Activated gamma-delta T cell treated with Interleukin-2 at 50 U/mL for 16 hours (primary cell): ENCODE measurements around the gene PRICKLE4.
"Not testable (repeated sequence)": the region's sequence is repeated elsewhere in the genome, so short reads cannot be mapped to it uniquely, and the experiment has no call there.

Source experiments
- DNase-seq: peaks from one replicate; pipeline ENCODE4 v3.0.0-alpha.2; 2020

The PRICKLE4 gene

GRCh38 chr6:41801380-41801779 lies 20.8 kb downstream of the PRICKLE4 start:
- DNase-seq, result no peak

GRCh38 chr6:41805830-41806774 lies 25.5 kb downstream of the PRICKLE4 start:
- DNase-seq, result no peak

DNA sequence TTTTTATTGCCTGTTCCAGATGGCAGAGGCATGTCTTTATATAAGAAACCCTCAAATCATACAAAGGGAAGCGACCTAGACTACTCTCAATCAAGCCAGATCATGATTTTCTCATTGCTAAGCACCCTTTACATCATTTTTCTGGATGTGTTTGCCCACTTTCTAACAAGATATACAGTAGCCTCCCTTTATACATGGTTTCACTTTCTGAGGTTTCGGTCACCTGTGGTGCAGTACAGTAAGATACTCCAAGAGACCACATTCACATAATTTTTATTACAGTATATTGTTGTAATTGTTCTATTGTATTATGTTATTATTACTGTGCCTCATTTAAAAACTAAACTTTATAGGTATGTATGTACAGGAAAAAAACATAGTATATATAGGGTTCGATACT lies 30.5 kb downstream of the PRICKLE4 start:
- DNase-seq, result no peak

- DNase-seq, result not testable (repeated sequence)
Observed at GRCh38 chr6:41811946-41812345, 31.4 kb downstream of the PRICKLE4 start.

- no peak for DNase-seq
Observed at GRCh38 chr6:41813469-41813868, 32.9 kb downstream of the PRICKLE4 start.

DNA sequence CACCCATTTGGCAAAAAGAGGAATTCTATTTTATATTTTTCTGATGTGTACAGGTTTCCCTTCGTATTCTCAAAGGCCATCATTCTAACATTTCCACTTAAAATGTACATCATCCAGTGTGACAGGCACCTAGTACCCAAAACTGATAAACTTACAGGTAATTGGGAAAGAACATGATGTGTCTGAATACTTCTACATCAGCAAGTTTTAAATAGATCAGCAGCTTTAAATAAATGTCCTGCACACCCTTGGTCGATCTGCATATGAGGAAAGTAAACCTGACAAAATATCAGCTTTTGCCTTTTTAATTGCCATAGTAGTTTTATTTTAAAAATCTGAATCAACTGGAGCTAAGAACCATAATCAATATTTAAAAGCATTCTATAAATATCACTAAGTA lies 33.4 kb downstream of the PRICKLE4 start:
- DNase-seq, result no peak

DNA sequence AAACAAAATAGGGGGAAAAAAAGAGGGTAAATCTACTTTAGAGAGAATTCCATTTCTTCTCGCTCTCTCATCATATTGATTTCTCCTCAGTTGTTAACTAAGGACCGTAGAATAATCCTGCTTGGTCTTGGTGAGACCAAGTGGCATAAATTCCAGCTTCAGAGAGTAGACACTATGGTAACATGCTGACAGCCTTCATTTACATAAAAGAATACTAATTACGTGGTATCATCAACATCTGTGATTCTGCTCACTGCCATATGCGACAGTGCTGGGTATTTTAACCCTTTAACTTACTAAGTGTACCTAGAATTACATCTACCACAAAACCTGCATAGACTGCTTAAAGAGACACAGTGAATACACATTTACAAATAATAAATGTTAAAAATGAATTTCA lies 34.0 kb downstream of the PRICKLE4 start:
- no peak for DNase-seq

- no peak for DNase-seq
Observed at GRCh38 chr6:41815587-41815986, 35.0 kb downstream of the PRICKLE4 start.

DNA sequence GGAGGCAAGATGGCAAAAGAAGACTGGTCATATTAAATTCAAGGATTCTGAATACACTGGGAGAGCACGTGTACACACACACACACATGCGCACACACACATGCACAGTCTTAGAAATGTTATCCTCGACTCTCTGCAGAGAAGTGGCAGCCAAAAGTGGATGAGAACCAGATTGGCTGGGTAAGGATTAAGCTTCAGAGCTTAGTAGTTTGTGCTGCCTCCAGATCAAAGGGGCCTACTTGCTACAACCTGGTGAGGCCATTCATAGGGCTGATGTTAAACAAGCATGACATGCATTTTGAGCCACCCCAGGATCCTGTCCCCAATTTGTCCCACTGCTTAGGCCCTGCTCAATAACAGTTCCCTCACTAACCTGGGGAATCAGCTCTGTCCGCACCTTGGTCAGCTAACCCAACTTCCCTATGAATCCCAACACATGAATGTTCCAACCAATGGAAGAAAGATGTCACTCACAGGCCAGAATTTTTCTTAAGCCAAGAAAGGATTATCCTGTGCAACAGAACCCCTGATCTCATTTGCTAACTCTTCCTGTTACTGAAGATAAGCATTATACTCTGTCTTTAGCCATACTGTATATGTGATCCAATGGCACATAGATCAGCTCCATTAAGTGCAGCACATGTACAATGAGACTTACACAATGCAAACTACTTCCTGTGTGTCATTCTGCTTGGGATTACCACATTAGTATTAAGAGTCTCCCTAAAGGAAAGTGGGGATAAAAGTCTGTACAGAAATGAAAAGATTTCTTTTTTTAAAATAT lies 37.9 kb downstream of the PRICKLE4 start:
- no peak for DNase-seq

DNA sequence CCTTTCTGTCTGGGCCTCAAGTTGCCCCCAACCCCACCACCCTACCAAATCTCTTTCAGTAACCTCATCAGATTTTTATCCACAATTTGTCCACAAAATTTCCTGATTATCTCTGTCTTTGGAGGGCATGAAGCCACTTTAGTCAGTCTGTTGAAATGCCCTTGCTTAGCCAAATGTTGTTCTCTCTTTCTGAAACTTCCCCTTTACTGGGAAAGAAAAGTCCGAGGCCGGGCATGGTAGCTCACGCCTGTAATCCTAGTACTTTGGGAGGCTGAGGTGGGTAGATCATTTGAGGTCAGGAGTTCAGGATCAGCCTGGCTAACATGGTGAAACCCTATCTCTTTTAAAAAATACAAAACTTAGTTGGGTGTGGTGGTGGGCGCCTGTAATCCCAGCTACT lies 40.7 kb downstream of the PRICKLE4 start:
- DNase-seq, result no peak

GRCh38 chr6:41822021-41822420 lies 41.4 kb downstream of the PRICKLE4 start:
- no peak for DNase-seq

GRCh38 chr6:41823178-41823577 lies 42.6 kb downstream of the PRICKLE4 start:
- DNase-seq, result no peak

- no peak for DNase-seq
Observed at GRCh38 chr6:41824571-41825569, 44.3 kb downstream of the PRICKLE4 start.

DNA sequence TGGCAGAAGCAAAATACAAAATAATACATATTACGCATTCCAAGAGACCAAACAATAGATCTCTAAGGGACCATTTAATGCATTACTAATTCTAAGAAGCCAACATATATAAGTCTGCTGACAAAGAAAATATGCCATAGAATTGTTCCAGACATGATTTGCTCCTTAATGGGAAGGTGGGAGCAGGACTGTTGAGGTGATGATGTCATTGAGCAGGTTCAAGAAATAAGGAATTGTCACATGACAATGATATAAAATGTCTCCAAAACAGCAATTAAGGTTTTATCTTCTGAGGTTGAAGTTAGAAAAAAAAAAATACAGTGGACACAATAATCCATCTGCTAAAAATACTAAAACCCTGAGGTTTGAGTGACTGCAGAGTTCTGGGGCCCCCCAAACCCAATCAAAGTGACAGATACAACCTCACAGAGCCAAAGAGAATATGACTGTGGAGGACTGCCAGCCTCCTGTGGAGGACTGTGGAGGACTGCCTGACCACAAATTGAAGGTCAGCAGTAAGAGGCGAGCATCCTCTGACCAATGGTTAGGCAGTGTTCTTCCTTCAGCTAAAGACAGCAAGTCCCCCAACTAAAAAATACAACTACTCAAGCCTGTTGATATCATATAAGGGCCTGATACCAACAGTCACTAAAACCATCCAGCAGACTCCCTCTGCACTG lies 45.9 kb downstream of the PRICKLE4 start:
- DNase-seq, result no peak

GRCh38 chr6:41832263-41832662 lies 51.7 kb downstream of the PRICKLE4 start:
- DNase-seq, result no peak

- DNase-seq, result no peak
Observed at GRCh38 chr6:41836022-41836659, 55.6 kb downstream of the PRICKLE4 start.

DNA sequence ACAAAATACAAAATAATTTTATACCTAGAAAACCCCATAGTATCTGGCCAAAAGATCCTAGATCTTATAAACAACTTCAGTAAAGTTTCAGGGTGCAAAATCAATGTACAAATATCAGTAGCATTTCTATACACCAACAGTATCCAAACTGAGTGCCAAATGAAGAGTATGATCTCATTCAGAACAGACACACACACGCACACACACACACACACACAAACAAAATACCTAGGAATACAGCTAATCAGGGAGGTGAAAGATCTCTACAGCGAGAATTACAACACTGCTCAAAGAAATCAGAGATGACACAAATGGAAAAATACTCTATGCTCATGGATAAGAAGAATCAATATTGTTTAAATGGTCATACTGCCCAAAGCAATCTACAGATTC lies 56.1 kb downstream of the PRICKLE4 start:
- DNase-seq, result no peak
